GM12801 (cell line): ENCODE results near the gene BICRAL.

ENCODE experiments used
- TF ChIP-seq, protein P1 (sequence below): IDR thresholded peaks from one replicate; pipeline ENCODE4 v1.5.1; 2011; ENCODE audit warnings: control low read depth; ENCODE audit not compliant: insufficient read length; ENCODE audit errors: extremely low read depth

BICRAL gene

DNA sequence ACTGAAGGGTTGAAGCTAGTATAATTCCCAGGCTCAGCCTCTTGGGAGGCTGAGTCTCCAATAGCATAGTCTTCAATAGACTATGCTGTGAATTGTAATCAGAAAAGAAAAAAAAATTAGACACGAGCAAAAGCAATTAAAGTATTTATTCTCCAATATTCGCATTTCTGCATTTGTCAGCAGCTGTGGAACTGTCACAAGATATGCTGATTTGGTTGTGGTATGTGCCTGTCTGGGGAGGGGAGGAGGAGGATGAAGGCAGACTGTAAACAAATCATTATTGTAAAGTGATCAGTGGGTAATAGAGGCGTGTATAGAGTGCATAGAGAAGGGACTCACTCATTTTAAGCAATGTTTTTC, 10.1 kb upstream of the BICRAL start:
- TF ChIP-seq, protein P1, sequence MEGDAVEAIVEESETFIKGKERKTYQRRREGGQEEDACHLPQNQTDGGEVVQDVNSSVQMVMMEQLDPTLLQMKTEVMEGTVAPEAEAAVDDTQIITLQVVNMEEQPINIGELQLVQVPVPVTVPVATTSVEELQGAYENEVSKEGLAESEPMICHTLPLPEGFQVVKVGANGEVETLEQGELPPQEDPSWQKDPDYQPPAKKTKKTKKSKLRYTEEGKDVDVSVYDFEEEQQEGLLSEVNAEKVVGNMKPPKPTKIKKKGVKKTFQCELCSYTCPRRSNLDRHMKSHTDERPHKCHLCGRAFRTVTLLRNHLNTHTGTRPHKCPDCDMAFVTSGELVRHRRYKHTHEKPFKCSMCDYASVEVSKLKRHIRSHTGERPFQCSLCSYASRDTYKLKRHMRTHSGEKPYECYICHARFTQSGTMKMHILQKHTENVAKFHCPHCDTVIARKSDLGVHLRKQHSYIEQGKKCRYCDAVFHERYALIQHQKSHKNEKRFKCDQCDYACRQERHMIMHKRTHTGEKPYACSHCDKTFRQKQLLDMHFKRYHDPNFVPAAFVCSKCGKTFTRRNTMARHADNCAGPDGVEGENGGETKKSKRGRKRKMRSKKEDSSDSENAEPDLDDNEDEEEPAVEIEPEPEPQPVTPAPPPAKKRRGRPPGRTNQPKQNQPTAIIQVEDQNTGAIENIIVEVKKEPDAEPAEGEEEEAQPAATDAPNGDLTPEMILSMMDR, result no peak

DNA sequence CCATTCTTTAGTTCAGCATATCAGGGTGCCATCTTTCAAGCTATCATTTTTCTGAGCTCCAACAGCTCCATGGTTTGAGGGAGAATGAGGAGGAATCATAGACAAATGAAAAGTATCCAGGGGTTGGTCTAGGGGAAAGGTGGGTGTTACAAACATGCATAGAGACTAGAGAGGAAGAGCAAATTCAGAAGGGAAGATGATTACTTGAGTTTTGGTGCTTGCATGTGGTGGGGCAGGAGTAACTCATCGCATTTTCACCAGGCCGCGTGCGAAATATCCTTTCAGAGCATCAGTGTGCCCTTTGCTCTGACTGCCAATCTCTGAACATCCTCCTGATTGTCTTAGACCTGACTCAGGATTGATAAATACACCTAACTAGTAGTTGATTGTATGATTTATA, 7.7 kb upstream of the BICRAL start:
- TF ChIP-seq, protein P1, result no peak

DNA sequence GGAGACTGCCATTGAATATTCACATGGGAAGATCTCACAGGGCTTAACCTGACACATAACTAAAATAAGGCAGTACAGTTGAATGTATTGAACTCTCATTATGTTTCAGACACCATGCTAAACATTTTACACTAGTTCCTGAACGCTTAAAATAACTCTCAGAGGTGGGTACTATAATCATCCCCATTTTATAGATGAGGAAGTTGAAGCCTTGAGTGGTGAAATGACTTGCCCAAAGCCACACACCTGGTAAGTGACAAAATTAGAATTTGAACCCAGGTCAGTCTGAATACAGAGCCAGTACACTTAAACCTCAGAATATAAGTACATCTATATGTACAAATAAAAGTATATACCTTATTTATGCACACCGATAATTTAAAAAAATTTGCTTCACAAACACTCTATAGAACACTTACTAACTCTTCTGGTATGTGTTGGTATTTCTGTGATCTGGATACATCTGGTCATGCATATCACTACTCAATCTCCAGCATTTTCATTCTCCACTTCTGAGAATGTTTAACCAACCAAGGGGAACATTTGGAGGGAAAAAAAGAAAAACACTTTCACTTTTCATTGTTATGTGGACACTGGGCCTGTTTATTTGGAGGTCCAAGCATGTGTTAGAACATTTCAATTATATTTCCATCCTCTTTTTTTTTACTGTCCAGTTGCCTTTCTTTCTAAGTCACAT, 4.6 kb upstream of the BICRAL start:
- TF ChIP-seq, protein P1, result no peak

DNA sequence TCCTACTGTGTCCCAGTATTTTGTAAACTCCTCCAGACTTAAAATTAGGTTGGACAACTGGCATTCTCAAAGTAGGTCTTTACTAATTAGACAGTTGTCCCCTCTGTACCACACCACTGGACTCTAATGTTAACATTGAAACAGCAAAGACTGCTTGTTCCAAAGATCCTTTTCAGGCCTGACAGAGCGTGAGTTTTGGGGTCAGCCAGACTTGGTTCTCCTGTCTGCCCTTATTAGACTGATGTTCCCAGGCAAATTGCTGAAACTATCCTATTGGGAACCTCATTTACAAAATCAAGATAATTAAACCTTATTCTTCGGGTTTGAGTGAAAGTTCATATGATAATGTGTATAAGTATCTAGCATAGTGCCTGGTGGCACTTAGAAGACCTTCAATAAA, 3.7 kb upstream of the BICRAL start:
- TF ChIP-seq, protein P1, result no peak

DNA sequence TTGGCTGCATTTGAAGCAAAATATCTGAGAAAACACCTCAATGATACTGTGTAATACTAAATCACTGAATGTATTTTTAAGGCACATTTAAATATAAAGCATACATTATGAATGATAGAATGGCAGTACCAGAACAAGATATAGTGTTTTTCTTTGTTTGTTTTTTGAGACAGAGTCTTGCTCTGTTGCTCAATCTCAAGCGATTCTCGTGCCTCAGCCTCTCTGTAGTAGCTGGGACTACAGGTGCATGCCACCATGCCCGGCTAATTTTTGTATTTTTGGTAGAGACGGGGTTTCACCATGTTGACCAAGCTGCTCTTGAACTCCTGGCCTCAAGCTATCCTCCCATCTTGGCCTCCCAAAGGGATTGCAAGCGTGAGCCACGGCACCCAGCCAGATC, 2.3 kb upstream of the BICRAL start:
- TF ChIP-seq, protein P1, result no peak

DNA sequence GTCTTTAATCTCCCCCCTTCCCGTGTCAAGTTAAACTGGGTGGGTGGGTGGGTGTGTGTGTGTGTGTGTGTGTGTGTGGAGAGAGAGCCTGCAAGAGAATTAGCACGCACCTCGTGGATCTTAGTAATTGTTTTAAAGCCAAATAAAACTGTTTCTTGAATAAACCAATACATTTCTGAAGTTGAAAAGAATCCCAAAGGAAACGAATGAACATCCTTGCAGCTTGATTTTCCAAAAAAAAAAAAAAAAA, 381 bp upstream of the BICRAL start:
- TF ChIP-seq, protein P1, result no peak

DNA sequence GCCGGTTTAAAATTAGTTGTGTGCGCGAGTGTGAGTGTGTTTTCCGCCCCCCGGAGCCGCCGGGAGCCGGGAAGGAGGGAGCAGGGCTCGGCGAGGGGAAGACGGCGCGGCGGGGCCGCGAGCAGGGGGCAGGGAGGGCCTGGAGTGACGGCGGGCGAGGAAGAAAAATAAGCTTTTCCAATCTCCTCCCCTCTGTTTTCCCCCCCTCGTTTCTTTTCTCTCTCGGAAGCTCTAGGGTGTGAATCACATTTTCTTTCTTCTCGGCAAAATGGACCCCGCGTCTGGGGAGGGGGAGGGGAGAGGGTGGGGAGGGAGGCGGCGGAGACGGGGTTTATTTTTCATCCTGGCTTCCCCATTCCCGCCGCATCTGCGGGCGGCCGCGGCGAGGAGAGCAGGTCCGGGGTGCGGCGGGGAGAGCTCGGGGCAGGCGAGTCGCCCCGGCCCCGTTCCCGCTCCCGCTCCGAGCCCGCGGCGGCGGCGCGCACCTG, 881 bp downstream of the BICRAL start:
- TF ChIP-seq, protein P1, result no peak
